ENCODE data around the gene CD180. TPM values are rescaled to one million over a fixed set of nuclear protein-coding genes. Genes with fewer than 3 reads are reported as not detected.

The CD180 gene
- total RNA-seq, 1 donor from 2014 or later: 0.51 TPM

DNA sequence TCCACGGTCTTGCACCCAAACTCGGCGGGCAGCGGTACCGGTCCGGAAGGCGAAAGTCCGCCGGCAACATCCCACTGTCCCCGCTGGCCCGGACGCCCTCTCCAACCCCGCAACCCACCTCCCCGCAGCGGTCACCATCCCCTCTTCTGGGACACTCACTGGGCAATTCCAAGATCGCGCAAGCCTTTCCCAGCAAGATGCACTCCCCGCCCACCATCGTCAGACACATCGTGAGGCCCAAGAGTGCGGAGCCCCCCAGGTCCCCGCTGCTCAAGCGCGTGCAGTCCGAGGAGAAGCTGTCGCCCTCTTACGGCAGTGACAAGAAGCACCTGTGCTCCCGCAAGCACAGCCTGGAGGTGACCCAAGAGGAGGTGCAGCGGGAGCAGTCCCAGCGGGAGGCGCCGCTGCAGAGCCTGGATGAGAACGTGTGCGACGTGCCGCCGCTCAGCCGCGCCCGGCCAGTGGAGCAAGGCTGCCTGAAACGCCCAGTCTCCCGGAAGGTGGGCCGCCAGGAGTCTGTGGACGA, 33.3 kb downstream of the CD180 start:
- DNase-seq (ENCODE audit: low read depth): no peak

DNA sequence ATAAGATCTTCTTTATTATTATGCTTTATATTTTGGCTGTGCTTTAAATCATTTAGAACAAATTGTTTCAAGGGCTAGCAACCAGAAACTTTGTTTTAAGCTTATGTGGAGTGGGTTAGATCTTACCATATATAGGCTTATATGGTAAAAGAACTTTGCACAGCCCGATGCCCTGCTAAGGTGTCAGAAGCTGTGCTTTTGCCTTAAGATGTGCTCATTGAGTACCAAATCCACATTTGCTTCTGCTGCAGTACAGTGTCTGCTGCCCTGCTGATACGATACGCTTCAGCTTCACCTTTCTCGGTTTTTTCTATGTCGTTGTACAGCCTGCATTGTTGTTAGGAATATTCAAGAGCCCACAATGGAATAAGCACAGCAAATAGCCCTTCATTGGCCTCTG, 34.8 kb downstream of the CD180 start:
- DNase-seq (ENCODE audit: low read depth): no peak

DNA sequence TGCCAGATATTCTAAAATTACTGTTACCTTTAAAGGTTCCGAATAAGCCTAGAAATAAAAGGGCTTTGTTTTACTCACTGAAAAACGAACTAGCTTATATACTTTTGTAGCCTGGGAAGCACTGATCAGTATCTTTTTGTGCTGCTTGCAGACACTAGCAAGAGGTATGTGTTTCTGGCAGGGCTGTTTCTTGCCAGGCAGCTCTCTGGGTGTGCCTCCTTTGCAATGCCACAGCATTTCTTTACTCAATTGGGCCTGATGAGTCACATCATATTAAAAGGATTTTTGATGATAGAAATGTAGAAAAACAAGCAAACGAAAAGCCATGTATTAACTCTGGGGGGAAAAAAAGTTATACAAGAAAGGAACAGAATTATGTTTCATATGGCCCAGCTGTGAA, 35.6 kb downstream of the CD180 start:
- DNase-seq (ENCODE audit: low read depth): peak; percentile 74

DNA sequence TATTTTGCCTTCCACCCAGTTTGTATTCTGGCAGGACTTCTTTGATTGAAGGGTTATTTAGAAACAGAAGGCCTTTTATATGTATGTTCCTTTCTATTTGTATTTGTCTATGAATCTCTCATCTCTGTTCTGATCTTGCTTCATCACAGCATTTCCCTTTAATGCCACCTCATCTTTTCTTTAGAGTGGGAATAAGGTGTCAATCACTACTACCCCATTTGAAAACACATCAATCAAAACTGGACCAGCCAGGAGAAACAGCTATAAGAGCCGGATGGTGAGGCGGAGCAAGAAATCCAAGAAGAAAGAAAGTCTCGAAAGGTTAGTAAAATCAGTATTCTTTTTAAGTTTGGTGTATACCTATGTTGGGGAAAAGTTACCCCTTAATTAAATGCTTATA, 36.3 kb downstream of the CD180 start:
- no peak for DNase-seq (ENCODE audit: low read depth)

DNA sequence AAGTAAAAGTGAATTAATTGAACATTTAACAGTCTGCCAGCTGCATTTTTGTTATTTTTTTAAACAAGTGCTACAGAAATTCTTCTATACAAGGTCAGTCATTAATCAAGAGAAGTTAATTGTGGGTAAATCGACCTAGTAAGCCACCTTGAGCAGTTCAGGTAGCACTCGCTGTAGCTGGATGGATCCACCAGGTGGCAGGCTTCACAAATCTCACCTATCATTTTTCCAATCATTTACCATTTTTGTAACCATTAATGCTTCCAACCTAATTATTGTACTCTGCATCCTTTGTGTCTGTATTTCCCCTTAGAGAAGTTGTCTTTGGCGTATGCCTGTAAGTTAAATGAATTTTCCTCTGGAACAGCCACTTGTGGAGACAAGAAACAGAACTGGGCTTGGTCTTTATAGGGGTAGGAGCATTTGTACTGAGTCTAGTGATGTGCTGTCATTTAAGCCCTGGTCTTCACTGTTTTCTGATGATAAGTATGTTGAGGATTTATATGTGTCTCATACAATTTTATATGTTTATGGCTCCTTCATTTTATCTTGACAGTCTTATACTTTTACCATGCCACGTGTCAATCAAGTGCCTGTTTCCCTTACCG, 39.5 kb downstream of the CD180 start:
- peak; percentile 20 for DNase-seq (ENCODE audit: low read depth)

DNA sequence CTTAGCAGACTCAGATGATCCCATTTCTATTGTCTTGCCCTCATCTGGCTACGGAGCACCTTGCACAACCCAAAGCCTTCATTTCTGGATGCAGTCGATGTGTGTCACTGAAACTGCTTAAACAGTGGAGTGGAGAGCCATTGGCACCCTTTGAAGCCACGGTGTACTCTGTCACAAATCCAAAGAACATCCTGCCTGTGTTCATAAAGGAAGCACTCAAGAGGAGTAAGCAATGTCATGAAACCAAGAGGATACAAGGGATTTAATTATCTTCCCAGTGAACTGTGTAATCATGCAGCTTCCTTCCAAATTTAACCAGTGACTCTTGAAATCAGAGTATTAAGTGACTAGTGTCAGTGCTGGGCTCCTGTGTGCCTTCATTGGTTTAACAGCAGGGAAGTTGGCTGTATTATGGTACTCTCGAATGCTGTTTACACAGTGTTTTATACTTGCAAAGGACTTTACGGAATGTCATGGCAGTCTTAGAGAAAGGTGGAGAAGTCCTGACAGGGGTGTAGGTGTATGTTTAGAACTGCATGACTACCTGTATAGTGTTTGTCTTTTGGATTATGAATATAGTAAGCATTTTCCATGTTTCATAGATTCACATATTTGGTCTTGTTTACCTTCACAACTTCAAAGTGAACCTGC, 41.9 kb downstream of the CD180 start:
- peak; percentile 15 for DNase-seq (ENCODE audit: low read depth)

DNA sequence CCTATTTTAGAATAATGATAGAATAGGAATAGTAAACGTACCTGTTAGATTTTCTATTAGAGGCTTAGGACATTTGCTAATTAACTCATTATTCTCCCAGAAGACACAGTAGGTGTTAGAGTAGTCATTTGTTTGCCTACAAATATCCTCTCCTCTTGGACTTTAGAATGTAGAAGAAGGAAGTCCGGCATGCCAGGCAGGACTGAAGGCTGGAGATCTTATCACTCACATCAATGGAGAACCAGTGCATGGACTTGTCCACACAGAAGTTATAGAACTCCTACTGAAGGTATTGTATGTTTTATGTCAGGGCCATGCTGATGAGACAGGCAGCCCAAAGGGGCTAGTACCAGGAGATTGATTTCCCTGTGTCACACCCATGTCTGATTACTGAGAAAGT, 43.3 kb downstream of the CD180 start:
- DNase-seq (ENCODE audit: low read depth): no peak

DNA sequence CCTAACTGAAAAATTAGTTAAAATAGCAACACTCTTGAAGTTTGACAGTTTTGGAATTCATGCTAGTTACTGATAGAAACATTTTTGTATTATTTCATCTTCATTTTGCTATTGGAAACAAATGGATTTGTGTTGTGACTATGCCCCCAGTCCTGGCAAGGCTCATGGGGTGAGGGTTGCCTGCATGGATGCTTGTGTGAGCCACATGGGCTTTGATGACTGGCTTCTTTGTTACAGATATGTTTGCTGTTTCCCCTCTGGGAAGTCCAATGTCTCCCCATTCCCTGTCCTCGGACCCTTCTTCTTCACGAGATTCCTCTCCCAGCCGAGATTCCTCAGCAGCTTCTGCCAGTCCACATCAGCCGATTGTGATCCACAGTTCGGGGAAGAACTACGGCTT, 44.2 kb downstream of the CD180 start:
- no peak for DNase-seq (ENCODE audit: low read depth)

DNA sequence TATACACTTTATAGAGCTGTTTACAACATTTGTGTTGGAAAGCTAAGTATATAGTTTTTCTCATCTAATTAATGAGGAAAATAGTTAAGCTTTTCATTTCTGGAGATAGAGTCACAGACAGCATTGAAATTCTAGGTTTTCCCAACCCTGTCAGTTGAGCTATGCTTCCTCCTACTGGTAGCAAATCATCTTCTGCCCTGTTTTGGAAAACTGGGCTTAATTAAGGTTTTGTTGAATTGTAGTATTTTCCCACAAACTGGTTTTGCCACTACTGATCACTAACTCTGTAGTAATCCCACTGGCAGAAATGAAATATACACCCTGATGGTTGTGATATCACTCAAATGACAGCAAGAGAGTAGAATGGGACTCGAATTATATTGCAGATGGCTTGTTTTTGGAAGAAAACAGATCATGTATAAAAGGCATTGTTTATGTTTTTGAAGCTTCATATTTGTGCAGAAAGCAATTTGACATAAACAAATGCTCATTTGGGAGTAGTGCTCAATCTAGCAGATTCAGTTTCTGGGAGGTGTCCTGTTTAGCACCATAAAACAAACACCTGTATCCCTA, 46.6 kb downstream of the CD180 start:
- no peak for DNase-seq (ENCODE audit: low read depth)

DNA sequence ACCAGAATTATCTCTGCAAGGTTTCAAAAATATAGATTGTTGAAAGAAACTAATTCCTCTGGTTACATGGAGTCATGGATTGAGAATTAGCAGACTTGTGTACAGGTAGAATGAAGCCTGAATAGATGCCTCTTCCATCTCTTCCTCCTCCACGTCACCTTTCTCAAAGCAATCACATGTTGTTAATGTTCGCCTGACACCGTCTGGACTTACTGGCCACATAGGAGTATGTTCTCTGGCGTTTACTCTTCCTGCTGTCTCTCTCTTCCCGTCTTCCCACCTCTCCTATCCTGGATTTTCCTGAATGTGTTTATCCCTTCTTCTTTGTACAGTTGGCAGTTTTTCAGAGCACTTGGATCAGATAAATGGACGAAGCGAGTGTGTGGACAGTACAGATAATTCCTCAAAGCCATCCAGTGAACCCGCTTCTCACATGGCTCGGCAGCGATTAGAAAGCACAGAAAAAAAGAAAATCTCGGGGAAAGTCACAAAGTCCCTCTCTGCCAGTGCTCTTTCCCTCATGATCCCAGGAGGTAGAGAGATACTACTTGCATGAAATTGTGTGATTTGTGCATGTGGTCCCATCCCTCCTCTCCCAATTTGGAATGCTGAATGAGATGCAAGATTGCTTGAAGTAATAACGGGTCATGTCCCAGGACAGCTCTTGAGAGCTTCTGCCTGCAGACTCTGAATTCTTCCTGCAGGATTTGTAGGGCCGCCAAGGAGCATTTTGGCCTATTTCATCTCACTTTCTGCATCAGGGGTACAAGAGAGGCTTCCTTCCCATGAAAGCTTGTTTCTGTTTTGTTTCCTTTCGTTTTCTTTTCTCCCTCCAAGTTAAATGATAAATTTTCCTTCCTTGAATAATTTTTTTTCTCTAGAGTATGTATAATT, 47.3 kb downstream of the CD180 start:
- DNase-seq (ENCODE audit: low read depth): no peak

DNA sequence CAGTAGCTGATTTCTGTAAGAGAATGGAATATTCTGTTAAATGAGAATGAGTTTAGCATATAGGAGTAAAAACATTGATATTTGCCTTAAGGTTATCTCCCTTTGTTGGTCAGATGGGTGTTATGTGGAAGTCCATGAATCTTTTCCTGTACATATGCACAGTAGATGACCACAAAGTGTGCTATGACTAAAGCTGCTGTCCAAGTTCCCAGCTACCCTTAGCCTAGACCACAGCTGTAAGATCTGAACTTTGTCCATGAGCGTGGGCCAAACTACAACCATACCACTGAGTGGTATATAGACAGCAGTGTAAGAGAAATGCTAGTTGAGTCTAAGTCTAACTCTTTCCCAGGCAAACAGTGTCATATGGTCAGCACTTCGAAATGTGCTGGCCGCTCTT, 48.8 kb downstream of the CD180 start:
- no peak for DNase-seq (ENCODE audit: low read depth)

DNA sequence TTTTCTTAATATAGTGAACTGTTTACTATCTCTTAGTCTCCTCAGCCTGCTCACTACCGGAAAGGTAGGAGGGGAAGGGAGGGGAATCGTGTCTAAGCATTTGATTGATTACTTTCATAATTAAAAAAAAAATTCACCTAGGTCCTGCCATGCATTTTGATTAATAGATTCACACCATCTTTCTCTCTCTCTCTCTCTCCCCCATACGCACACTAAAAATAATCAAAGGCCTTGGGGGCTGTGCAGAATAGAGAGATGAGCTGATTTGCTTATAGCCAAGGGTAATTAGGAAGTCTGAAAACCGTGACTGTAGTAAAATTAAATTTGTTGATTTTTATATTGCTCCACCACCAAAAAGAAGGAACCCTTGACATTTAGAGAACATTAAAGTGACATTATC, 49.6 kb downstream of the CD180 start:
- no peak for DNase-seq (ENCODE audit: low read depth)

DNA sequence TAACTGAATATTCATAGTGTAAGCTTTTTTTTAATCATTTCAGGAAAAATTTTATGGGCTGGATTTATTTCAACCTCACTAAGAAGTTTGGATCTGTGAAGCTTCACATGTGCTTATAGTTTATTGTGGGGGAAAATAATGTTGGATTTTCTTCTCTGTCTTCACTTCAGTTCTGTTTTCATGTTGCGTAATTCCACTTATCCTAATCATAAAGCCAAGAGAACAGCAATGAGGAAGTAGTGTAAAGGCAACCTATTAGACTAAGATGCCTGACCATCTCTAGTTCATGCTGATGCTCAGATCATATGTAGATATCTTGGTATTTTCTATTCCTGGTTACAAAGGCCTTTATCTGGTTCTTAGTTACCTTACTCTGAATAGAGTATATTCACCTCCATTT, 50.0 kb downstream of the CD180 start:
- no peak for DNase-seq (ENCODE audit: low read depth)

DNA sequence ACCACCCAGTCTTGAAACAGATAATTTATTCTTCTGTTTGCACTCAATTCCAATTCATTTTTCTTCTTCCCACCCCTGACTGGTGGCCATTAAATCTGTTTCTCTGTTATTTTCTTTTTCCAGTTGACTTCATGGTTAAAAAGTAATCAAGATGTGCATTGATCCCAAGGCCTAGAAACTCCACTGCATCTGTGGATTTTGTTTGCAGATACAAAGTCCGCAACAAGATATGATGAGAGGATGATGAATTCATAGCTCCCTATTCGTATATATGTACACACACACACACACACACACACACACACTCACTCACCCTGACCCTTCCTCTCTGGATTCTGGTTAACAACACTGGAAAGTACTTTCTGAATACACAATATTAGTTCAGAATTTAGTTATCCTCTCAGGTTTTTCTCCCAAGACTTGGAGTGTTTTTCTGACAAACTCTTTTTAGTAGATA, 52.4 kb downstream of the CD180 start:
- DNase-seq (ENCODE audit: low read depth): no peak

DNA sequence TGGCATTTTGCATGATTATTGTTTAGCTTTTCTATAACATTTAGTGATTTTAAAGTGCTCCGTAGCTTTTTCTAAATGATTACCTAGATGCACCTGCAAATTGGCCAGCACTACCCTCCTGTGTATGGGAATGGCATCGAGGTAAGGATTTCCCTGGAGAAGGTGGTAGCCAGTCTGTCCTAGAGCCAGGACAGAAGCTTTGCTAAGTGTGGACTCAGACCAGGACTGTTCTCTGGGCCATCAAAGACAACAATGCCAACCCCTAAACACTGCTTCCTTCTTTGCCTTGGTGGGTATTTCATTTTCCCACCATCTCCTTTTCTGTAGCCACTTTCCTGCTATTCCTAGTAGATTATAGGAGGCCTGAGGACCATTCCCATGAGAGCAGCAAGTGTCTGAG, 53.0 kb downstream of the CD180 start:
- no peak for DNase-seq (ENCODE audit: low read depth)

DNA sequence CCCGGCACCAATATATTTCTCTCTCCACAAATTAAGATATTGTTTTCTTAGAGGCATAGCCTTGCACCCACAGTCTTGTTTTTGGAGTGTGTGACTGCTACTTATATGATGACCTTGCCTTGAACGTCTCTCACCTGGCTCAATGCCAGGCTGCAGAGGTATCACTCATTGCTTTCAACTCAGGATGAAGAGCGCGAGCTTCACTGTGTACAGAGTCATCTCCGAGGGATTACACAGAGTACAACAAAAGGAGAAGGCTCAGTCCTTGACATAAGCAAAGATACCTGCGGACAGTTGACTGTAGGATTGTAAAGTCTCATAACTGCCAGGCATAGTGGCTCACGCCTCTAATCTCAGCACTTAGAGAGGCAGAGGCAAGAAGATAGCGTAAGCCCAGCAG, 53.8 kb downstream of the CD180 start:
- DNase-seq (ENCODE audit: low read depth): no peak

DNA sequence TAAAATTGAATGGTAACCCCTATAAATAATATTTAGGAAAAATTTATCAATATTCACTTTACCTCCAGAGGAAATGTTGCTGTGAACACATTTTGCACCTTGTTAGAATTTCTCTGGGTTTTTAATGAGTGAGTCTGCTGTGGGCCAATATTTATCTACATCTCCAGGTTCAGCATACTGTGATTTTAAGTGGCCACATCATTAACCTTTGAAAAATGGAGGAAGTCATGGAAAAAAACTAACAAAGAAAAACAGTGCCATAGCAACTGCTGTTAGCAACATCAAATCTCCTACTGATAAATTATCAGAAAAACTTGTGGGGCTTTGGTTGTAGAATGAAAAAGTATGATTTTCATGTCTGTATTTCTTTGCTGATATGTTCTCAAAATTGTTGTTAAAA, 55.0 kb downstream of the CD180 start:
- no peak for DNase-seq (ENCODE audit: low read depth)

DNA sequence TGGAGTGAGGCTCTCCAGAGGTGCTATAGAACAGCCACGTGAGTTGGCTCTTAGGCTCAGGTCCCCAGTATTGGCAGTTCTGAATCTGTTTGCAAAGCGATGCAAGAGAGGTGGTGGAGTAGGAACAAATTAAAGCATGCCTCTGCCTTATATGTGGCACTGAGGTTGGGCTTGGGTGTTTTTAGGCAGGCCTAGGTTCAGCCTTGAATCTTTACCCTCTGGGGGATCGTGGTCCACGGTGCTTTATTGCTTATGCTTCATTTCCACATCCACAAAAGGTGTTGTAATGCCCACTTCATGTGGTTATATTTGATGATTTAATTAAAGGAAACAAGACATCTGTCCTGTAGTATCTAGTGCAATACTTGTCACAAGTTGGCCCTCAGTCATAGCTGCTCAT, 56.2 kb downstream of the CD180 start:
- DNase-seq (ENCODE audit: low read depth): no peak

DNA sequence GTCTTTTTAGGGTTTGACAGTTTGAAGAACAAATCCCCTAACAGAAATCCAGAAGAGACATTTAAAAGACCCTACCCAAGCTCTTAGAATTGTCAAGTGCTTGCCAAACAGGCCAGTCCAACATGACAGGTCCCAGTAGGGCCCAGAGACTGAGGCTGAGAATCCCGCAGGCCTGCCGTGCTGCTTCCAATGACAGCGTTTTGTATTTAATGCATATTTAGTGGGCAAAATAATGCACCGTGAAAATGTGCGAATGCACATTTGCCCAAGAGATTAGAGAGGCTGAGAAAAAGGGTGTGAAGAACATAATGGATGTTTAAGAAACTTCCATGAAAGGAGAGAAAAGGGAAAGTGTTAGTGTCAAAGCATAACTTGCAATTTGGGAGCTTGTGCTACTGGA, 57.6 kb downstream of the CD180 start:
- DNase-seq (ENCODE audit: low read depth): no peak

DNA sequence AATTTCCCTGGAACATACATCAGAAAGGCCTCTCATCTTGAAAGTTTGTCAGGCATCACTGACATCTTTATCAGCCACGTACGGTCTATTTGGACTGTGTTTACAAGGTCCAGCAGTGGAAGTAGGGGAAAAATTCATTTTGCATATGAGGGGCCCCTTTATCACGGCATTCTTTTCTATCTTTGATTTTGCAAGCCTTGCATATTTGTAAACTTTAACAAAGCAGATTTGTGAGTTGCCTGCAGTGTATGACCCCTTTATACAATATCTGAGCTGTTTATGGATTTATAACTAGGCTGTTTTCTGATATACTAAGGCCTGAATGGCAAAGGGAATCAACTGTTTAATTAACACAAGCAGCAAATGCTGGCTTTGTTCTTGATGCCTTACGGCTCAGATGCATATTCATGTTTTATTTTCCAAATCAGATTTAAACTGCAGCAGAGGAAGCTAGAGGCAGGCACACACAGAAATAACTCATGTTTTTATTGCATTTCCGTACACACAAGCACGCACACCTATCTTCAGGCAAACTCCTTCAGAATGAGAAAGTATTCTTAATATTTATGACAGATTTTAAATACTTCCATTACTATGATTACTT, 61.1 kb downstream of the CD180 start:
- DNase-seq (ENCODE audit: low read depth): no peak

DNA sequence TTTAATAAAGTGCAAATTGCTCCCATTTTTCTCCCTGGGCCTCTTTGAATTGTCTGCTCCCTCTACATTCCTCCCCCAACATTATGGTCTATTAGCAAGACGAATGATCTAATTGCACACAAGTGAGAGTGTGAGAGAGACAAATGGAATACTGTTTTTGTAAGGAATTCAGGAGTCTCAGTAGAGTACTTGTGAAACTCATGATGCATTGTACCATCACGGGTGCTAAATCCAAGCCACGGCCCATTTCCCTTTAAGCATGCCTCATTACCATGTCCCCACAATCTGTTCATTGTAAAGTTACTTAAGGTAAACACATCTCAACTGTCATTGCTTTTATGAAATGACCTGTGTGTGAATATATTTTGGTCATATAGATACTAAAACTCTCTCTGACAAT, 62.8 kb downstream of the CD180 start:
- DNase-seq (ENCODE audit: low read depth): no peak

Measured in myocyte (in vitro differentiated cells).